Fibroblast of mammary gland (primary cell): Measurements from ENCODE around the gene ACSL5.

ENCODE experiments used
- DNase-seq: peaks from one replicate; pipeline ENCODE4 v3.0.0-alpha.2; 2010; ENCODE audit warnings: low read depth
- H3K4me3 ChIP-seq: 2 replicates; pipeline ENCODE4 v1.5.1; 2011; ENCODE audit warnings: low read depth, mild to moderate bottlenecking, low read length, moderate library complexity; ENCODE audit not compliant: control insufficient read depth
- CTCF ChIP-seq: conservative IDR thresholded peaks from 2 replicates; pipeline ENCODE4 v1.5.1; 2011; ENCODE audit warnings: low read depth, low read length, inconsistent platforms; ENCODE audit not compliant: control insufficient read depth, insufficient read depth

The ACSL5 gene

GRCh38 chr10:112348759-112349158 lies 25.2 kb upstream of the ACSL5 start:
- H3K4me3 ChIP-seq: no peak overlapping the region
- DNase-seq: no peak
- no peak for TF ChIP-seq CTCF

GRCh38 chr10:112349521-112350085 lies 24.3 kb upstream of the ACSL5 start:
- no peak for DNase-seq
- H3K4me3 ChIP-seq: no peak overlapping the region
- no peak for TF ChIP-seq CTCF

- no peak for TF ChIP-seq CTCF
- DNase-seq: no peak
- no peak overlapping the region for H3K4me3 ChIP-seq
These were observed 22.8 kb upstream of the ACSL5 start for GRCh38 chr10:112351146-112351545.

- no peak for DNase-seq
These were observed 21.9 kb upstream of the ACSL5 start for GRCh38 chr10:112352044-112352443.

GRCh38 chr10:112353046-112353445 lies 20.9 kb upstream of the ACSL5 start:
- H3K4me3 ChIP-seq: no peak overlapping the region
- no peak for DNase-seq
- TF ChIP-seq CTCF: no peak

More at GRCh38 chr10:112352044-112352443, 21.9 kb upstream of the ACSL5 start:
- H3K4me3 ChIP-seq: no peak overlapping the region
- no peak for TF ChIP-seq CTCF

- DNase-seq: no peak
- H3K4me3 ChIP-seq: no peak overlapping the region
- no peak for TF ChIP-seq CTCF
These were observed 17.2 kb upstream of the ACSL5 start for GRCh38 chr10:112356686-112357085.
